Suprapubic skin (tissue), 4 donors: ENCODE results near the gene MAPRE2. TPM values are rescaled to one million over a fixed set of nuclear protein-coding genes. Genes with fewer than 3 reads are reported as not detected.

Experiments
- DNase-seq, 2 donors: peaks; one replicate each; pipeline ENCODE4 v3.0.0-alpha.2; 2019; ENCODE audit warnings: low spot score in 2 of 2
- H3K27ac ChIP-seq: fragments of 200-600 bp; sonication (generic); one replicate; pipeline ENCODE4 v1.5.1; 2019
- H3K27me3 ChIP-seq: fragments of 200-600 bp; sonication (generic); one replicate; pipeline ENCODE4 v1.5.1; 2019
- H3K36me3 ChIP-seq: fragments of 200-600 bp; sonication (generic); one replicate; pipeline ENCODE4 v1.5.1; 2019
- H3K4me1 ChIP-seq: fragments of 200-600 bp; sonication (generic); one replicate; pipeline ENCODE4 v1.5.1; 2019
- H3K4me3 ChIP-seq: fragments of 200-600 bp; sonication (generic); one replicate; pipeline ENCODE4 v1.5.1; 2019; ENCODE audit warnings: mild to moderate bottlenecking
- H3K9me3 ChIP-seq: fragments of 200-600 bp; sonication (generic); one replicate; pipeline ENCODE4 v1.5.1; 2019
- EP300 ChIP-seq: sonication (generic); formaldehyde crosslinking; IDR thresholded peaks from one replicate; pipeline ENCODE4 v1.6.1; 2017; ENCODE audit warnings: antibody characterized with exemption
- POLR2A ChIP-seq, 2 donors: fragments of 450-650 bp; IDR thresholded peaks; one replicate each; pipeline ENCODE4 v1.6.1; 2017; ENCODE audit warnings: antibody characterized with exemption in 2 of 2, mild to moderate bottlenecking in 2 of 2, moderate library complexity in 2 of 2
- POLR2AphosphoS5 ChIP-seq, 3 donors: sonication (generic); formaldehyde crosslinking; IDR thresholded peaks; one replicate each; pipeline ENCODE4 v1.6.1; 2017; ENCODE audit warnings: antibody characterized with exemption in 3 of 3
- WGBS: methylation state at CpG from one replicate; pipeline ENCODE4 v1.1.5; 2018; 5-methylcytosine and 5-hydroxymethylcytosine counted together
- total RNA-seq, 4 donors: library from RNA; depleted of rRNA; stranded (reverse); fragments of >200 nt; gene quantifications; one replicate each; pipeline ENCODE4 v1.1.0, GENCODE V29; 2016
- TF ChIP-seq, protein P1 (sequence below), 2 donors: fragments of 200-600 bp in 1 of 2; fragments of 450-650 bp in 1 of 2; sonication (generic) in 1 of 2; IDR thresholded peaks; one replicate each; pipeline ENCODE4 v1.5.1; 2016 to 2019; ENCODE audit warnings: antibody characterized with exemption in 2 of 2, mild to moderate bottlenecking in 1 of 2, moderate library complexity in 1 of 2

The MAPRE2 gene
- total RNA-seq, 4 donors from 2014 or later: 29.9 to 51.2 (median 37.2) TPM

DNA sequence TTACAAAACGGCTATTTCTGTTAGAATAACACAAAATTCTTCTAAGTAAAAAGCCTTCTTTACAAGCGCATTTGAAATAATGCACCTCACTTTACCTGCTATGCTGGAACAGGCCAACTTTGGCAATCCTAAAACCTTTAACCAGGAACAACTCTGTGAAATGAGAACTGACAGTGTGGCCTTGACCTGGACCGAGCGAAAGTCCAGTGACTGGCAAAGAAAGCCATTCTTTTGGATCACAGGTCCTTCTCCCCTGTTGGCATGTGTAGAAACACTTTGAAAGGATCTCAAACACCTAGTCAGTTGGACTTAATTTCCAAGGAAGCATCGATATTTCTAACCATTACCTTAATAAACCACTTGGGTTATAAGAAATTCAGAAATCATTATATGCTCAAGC lies 21.2 kb downstream of the MAPRE2 start:
- Histone ChIP-seq H3K9me3 (no peaks in the 10 kb centered on the region), H3K27me3 (no peaks in the 10 kb centered on the region), H3K4me3 (no peak overlapping the region), H3K27ac (no peak overlapping the region), H3K4me1 (no peaks in the 10 kb centered on the region), H3K36me3 (no peaks in the 10 kb centered on the region)
- TF ChIP-seq EP300 (no peak), POLR2AphosphoS5 (IDR thresholded peaks at IDR 0.05) (no peak), POLR2A (IDR thresholded peaks at IDR 0.05) (no peak)
- TF ChIP-seq, protein P1, sequence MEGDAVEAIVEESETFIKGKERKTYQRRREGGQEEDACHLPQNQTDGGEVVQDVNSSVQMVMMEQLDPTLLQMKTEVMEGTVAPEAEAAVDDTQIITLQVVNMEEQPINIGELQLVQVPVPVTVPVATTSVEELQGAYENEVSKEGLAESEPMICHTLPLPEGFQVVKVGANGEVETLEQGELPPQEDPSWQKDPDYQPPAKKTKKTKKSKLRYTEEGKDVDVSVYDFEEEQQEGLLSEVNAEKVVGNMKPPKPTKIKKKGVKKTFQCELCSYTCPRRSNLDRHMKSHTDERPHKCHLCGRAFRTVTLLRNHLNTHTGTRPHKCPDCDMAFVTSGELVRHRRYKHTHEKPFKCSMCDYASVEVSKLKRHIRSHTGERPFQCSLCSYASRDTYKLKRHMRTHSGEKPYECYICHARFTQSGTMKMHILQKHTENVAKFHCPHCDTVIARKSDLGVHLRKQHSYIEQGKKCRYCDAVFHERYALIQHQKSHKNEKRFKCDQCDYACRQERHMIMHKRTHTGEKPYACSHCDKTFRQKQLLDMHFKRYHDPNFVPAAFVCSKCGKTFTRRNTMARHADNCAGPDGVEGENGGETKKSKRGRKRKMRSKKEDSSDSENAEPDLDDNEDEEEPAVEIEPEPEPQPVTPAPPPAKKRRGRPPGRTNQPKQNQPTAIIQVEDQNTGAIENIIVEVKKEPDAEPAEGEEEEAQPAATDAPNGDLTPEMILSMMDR (IDR thresholded peaks at IDR 0.05): no peak
- 95% methylated on average over 5 of the region's 5 CpGs for WGBS
- DNase-seq: no peak

DNA sequence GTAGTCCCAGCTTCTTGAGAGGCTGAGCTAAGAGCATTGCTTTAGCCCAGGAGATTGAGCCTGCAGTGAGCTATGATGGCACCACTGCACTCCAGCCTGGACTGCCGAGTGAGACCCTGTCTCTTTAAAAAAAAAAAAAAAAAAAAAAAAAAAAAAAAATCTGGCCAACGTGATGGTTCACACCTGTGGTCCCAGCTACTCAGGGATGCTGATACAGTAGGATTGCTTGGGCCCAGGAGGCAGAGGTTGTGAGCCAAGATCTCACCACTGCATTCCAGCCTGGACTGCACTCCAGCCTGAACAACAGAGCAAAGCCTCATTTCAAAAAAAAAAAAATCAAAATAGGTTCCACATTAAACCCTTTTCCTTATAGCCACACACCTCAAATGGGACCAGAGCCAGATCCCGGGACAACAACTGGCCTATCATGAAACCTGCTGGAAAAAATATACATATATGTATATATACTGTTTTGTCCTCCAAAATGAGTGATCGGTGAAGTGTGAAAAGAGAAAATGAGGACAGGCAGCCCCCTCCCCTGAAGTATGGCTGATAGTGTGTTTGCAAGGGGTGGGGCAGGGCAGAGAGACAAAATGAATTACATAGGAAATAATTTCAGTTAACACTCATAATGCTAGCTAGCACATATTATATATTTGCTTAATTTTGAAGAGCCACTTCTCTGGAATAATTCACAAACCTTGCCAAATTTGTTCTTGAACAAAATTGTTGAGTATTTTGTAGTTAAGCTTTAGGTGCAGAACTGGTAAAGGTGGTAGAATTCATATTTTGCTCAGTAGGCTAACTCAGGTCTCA lies 22.9 kb downstream of the MAPRE2 start:
- H3K36me3 ChIP-seq: no peaks in the 10 kb centered on the region
- no peaks in the 10 kb centered on the region for H3K9me3 ChIP-seq
- TF ChIP-seq, protein P1 (IDR thresholded peaks at IDR 0.05): no peak
- TF ChIP-seq POLR2A (IDR thresholded peaks at IDR 0.05) (no peak), POLR2AphosphoS5 (IDR thresholded peaks at IDR 0.05) (no peak), EP300 (no peak)
- no peak overlapping the region for H3K4me3 ChIP-seq
- no peaks in the 10 kb centered on the region for H3K27me3 ChIP-seq
- no peak overlapping the region for H3K27ac ChIP-seq
- H3K4me1 ChIP-seq: no peaks in the 10 kb centered on the region
- WGBS: 76% methylated on average over 4 of the region's 4 CpGs
- DNase-seq: no peak

DNA sequence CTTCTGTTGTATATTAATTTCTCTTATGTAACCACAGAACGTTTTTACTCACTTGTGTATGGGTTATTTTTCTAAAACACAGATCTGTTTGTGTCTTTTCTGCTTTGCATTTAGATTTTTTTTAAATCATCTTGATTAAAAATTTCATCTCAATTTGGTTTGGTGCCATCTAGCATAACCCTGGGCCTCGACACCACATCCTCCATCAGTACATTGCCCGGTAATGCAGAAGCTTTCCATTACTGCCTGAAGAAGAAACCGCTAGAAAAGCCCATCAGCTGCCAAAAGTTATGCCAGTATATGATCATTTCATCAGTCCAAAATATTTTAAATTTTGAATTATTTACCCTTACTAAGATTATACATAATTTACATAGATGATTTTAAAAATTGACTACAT lies 26.2 kb downstream of the MAPRE2 start:
- TF ChIP-seq, protein P1 (IDR thresholded peaks at IDR 0.05): no peak
- TF ChIP-seq POLR2AphosphoS5 (IDR thresholded peaks at IDR 0.05) (no peak), POLR2A (IDR thresholded peaks at IDR 0.05) (no peak), EP300 (no peak)
- Histone ChIP-seq H3K27ac (no peak overlapping the region), H3K36me3 (peaks cover 8% of the 10 kb centered on the region), H3K27me3 (no peaks in the 10 kb centered on the region), H3K4me1 (no peaks in the 10 kb centered on the region), H3K9me3 (no peaks in the 10 kb centered on the region), H3K4me3 (no peak overlapping the region)
- 65% methylated on average over 4 of the region's 4 CpGs for WGBS
- no peak for DNase-seq

DNA sequence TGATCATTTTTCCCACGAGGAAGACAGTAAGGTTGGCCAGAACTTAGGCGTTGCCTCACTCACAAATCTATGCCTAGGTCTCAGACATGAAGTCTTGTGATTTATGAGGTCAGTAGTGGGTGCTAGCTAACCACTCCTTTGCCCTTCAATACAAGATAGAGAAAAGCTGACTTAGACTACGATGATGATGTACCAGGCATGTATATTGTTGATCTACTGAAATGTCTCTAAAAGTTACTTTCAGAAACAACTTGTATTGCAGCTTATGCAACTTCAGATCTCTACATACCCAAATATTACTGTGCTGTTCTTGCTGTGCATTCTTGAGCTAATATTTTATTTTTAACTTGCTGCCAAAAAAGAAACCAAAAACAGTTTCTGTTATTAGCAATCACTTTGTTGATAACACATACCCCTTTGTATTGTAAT lies 30.6 kb downstream of the MAPRE2 start:
- no peak for TF ChIP-seq POLR2AphosphoS5 (IDR thresholded peaks at IDR 0.05)
- TF ChIP-seq, protein P1 (IDR thresholded peaks at IDR 0.05): no peak
- Histone ChIP-seq H3K36me3 (peaks cover 8% of the 10 kb centered on the region), H3K4me3 (no peak overlapping the region), H3K27ac (no peak overlapping the region), H3K4me1 (peaks cover 8% of the 10 kb centered on the region), H3K9me3 (no peaks in the 10 kb centered on the region), H3K27me3 (no peaks in the 10 kb centered on the region)
- DNase-seq: no peak
- 45% methylated on average over 3 of the region's 3 CpGs for WGBS

DNA sequence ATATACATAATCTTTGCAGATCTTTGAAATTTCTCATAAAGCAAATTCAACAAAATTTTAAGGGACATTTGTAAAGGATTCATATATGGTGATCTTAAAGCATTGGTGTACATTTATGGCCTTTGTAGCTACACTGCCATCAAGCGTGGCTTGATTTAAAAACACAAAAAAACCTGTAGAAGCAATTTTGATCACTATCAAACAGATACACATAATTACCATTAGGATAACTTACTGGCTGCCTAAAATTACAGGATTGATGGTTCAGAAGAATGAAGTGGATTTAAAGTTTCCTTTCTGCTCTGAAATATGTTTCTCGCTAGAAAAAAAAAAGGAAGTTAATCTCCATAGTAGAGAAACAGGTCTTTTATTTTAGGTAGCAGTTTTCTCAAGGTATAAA lies 31.4 kb downstream of the MAPRE2 start:
- no peak for DNase-seq
- no peak overlapping the region for H3K4me3 ChIP-seq
- TF ChIP-seq, protein P1 (IDR thresholded peaks at IDR 0.05): no peak
- TF ChIP-seq POLR2A (IDR thresholded peaks at IDR 0.05): no peak
- TF ChIP-seq EP300: no peak
- no peak for TF ChIP-seq POLR2AphosphoS5 (IDR thresholded peaks at IDR 0.05)
- H3K27ac ChIP-seq: no peak overlapping the region
- H3K36me3 ChIP-seq: peaks cover 8% of the 10 kb centered on the region
- peaks cover 8% of the 10 kb centered on the region for H3K4me1 ChIP-seq
- 78% methylated on average over 2 of the region's 2 CpGs for WGBS
- H3K27me3 ChIP-seq: no peaks in the 10 kb centered on the region
- H3K9me3 ChIP-seq: no peaks in the 10 kb centered on the region
